CD8-positive, alpha-beta memory T cell (primary cell): ENCODE results near the gene UBE2H. TPM values are rescaled to one million over a fixed set of nuclear protein-coding genes. Genes with fewer than 3 reads are reported as not detected.

Experiments
- CTCF ChIA-PET: fragments of 350-600 bp; sonication (Branson Sonifier 250); formaldehyde crosslinking; loops from one replicate; lab custom pipeline; 2021; ENCODE audit warnings: antibody characterized with exemption; lab: Charles Lee
- POLR2A ChIA-PET: fragments of 350-600 bp; sonication (Branson Sonifier 250); formaldehyde crosslinking; loops from one replicate; lab custom pipeline; 2021; ENCODE audit warnings: antibody characterized with exemption; lab: Charles Lee
- DNase-seq, 5 donors: peaks; one replicate each; pipeline versions ENCODE4 v3.0.0 to v3.0.0-alpha.2; 2020 to 2022; ENCODE audit warnings: mixed read lengths in 1 of 5
- H3K27ac ChIP-seq: one replicate; pipeline ENCODE4 v1.7.0; 2013; ENCODE audit warnings: low read depth, mild to moderate bottlenecking, low read length, moderate library complexity
- H3K27me3 ChIP-seq: 2 replicates; pipeline ENCODE4 v1.7.0; 2013; ENCODE audit warnings: low read length, mild to moderate bottlenecking; ENCODE audit not compliant: insufficient read depth, poor library complexity, severe bottlenecking
- H3K36me3 ChIP-seq: 2 replicates; pipeline ENCODE4 v1.7.0; 2013; ENCODE audit warnings: mild to moderate bottlenecking, low read length, moderate library complexity; ENCODE audit not compliant: insufficient read depth
- H3K4me1 ChIP-seq: 2 replicates; pipeline ENCODE4 v1.7.0; 2013; ENCODE audit warnings: mild to moderate bottlenecking, low read length, moderate library complexity; ENCODE audit not compliant: insufficient read depth
- H3K4me3 ChIP-seq: 2 replicates; pipeline ENCODE4 v1.7.0; 2013; ENCODE audit warnings: mild to moderate bottlenecking, low read length
- H3K9me3 ChIP-seq: 2 replicates; pipeline ENCODE4 v1.7.0; 2013; ENCODE audit warnings: mild to moderate bottlenecking, low read length
- H3K27ac Mint-ChIP-seq, 8 donors: one replicate each; pipeline ENCODE4 v1.8.0; 2020 to 2021; ENCODE audit warnings: mixed read lengths in 8 of 8, mild to moderate bottlenecking in 6 of 8, inconsistent platforms in 3 of 8, moderate library complexity in 3 of 8
- H3K27me3 Mint-ChIP-seq, 2 donors: one replicate each; pipeline ENCODE4 v1.8.0; 2020 to 2021; ENCODE audit warnings: mixed read lengths in 2 of 2, mild to moderate bottlenecking in 1 of 2, moderate library complexity in 1 of 2
- H3K36me3 Mint-ChIP-seq, 3 donors: one replicate each; pipeline ENCODE4 v1.8.0; 2020 to 2021; ENCODE audit warnings: mixed read lengths in 3 of 3, inconsistent platforms in 1 of 3, mild to moderate bottlenecking in 1 of 3
- H3K4me1 Mint-ChIP-seq, 3 donors: one replicate each; pipeline ENCODE4 v1.8.0; 2020 to 2021; ENCODE audit warnings: mixed read lengths in 3 of 3, inconsistent platforms in 1 of 3, mild to moderate bottlenecking in 1 of 3
- H3K4me3 Mint-ChIP-seq, 7 donors: one replicate each; pipeline ENCODE4 v1.8.0; 2020 to 2021; ENCODE audit warnings: mixed read lengths in 7 of 7, mild to moderate bottlenecking in 6 of 7, moderate library complexity in 4 of 7, inconsistent platforms in 2 of 7
- H3K9me3 Mint-ChIP-seq, 5 donors: one replicate each; pipeline ENCODE4 v1.8.0; 2020 to 2022; ENCODE audit warnings: mixed read lengths in 5 of 5, mild to moderate bottlenecking in 3 of 5, moderate library complexity in 2 of 5, inconsistent platforms in 1 of 5
- polyA plus RNA-seq: library from polyadenylated mRNA; unstranded; fragments of 300-500 nt; fragmentation: Illumina TruSeq; gene quantifications from one replicate; pipeline ENCODE4 v1.2.3, GENCODE V29; 2021
- total RNA-seq, 2 experiments: library from RNA; stranded (reverse); gene quantifications; one replicate each; pipeline ENCODE4 v1.2.3, GENCODE V29; 2021

Gene UBE2H
- total and polyA plus RNA-seq, 3 experiments from 2014 or later, result 15.3 to 45.2 (median 21.5) TPM

DNA sequence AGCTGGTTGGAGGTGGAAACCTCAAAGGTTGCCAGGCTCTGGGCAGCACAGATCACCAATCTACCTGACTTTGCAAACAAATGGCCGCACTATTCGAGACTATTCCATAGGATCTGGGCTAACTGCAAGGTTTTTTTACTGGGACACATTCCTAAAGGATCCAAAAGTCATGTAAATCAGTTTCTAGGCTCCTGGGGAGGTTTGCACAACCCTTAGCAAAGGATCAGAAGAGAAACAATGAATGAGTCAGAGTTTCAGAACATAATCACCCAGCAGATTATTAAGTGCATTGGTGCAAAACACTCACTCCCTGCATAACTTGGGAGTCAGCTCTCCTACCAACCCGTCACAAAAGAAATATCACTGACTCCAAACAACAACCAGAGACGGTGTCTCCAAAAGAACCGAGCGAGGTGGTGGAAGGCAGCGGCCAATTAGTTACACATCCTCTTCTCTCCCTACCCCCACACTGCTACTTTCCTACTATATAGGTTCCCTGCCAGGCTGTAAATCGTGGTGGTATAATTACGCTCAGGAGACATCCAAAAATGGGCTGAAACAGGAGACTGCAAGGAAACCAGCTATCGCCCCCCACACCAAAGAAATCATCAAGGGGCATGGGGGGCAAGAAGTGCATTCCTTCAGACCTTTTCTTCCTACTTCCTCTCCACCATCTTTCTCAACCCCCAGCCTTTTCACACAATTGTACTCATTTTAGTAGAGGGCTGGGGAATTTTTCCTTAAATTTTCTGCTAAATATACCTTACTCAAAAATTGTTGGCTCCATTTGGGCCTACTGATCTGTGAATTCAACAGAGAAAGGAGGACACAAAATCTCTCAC, 3.2 kb downstream of the UBE2H start:
- H3K4me1 ChIP-seq, result peaks cover 41% of the 10 kb centered on the region
- peak overlapping the region; percentile 94 for H3K27ac ChIP-seq
- Mint-ChIP-seq H3K9me3 (no peaks in the 10 kb centered on the region), H3K27me3 (peaks cover 0 to 5% of the 10 kb centered on the region in 2 donors), H3K36me3 (peaks cover 8 to 18% (median 9%) of the 10 kb centered on the region in 3 donors), H3K27ac (no peak overlapping the region), H3K4me3 (no peak overlapping the region), H3K4me1 (peaks cover 29 to 34% (median 32%) of the 10 kb centered on the region in 3 donors)
- CTCF ChIA-PET, result interaction anchor here (1.1 to 1.3 kb wide), 3 partner anchors 61 to 120 kb away, joined by 3 to 4 read pairs (median 4); partner anchors contain the start of gene KLHDC10
- DNase-seq, result peak in 1 of 5 donors; percentile 24
- H3K36me3 ChIP-seq, result no peaks in the 10 kb centered on the region
- H3K27me3 ChIP-seq, result no peaks in the 10 kb centered on the region
- H3K4me3 ChIP-seq, result peak overlapping the region; percentile 94
- no peaks in the 10 kb centered on the region for H3K9me3 ChIP-seq
- POLR2A ChIA-PET, result no interaction called here

DNA sequence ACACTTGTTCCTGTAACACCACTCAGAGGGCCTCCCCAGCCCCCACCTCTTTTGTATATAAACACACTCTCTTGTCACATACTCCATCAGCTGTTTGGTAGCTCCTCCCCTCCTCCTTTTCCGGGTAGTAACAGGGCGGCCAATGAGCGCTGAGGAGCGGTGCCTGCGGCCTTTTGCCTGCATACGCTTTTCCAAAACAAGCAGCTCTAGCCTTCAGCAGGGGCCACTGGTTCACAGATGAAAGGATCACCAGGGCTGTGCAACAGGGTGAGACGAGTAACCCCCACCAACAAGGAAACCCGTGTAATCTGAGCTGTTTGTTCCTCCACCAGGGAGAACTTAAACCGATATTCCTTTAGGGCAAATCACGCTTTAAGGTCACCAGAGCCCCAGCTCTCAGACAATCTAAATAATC, 3.9 kb downstream of the UBE2H start:
- Mint-ChIP-seq H3K27ac (no peak overlapping the region), H3K4me3 (no peak overlapping the region), H3K9me3 (no peaks in the 10 kb centered on the region), H3K27me3 (peaks cover 0 to 5% of the 10 kb centered on the region in 2 donors), H3K36me3 (peaks cover 8 to 18% (median 9%) of the 10 kb centered on the region in 3 donors), H3K4me1 (peaks cover 29 to 37% (median 35%) of the 10 kb centered on the region in 3 donors)
- Histone ChIP-seq H3K36me3 (no peaks in the 10 kb centered on the region), H3K4me3 (peak overlapping the region; percentile 94), H3K4me1 (peaks cover 41% of the 10 kb centered on the region), H3K27ac (peak overlapping the region; percentile 54), H3K27me3 (no peaks in the 10 kb centered on the region), H3K9me3 (no peaks in the 10 kb centered on the region)
- DNase-seq, result peak; percentile 67 to 88 (median 79)
- POLR2A ChIA-PET, result no interaction called here
- CTCF ChIA-PET, result interaction anchor here (0.8 to 1.2 kb wide), 3 partner anchors 63 to 121 kb away, joined by 3 to 4 read pairs (median 4); partner anchors contain the start of gene KLHDC10

DNA sequence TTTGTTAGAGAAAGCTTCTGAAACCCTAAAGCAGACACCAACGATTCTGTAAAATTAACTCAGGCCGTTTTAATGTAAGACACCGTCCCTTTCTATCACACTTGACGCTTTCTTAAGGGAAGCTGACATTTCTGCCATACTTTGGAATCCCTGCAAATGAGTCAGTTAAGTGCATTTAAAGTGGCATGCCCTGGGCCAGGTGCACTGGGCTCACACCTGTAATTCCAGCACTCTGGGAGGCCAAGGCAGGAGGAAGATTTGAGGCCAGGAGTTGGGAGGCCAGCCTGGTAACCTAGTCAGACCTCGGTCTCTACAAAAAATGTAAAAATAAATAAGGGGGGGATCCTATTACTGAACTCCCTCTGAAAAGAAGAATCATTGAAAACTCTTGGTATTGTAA, 4.4 kb downstream of the UBE2H start:
- Mint-ChIP-seq H3K27me3 (peaks cover 0 to 5% of the 10 kb centered on the region in 2 donors), H3K4me3 (no peak overlapping the region), H3K27ac (peak overlapping the region in 1 of 8 donors; percentile 23), H3K36me3 (peaks cover 8 to 22% (median 9%) of the 10 kb centered on the region in 3 donors), H3K9me3 (no peaks in the 10 kb centered on the region), H3K4me1 (peaks cover 29 to 37% (median 35%) of the 10 kb centered on the region in 3 donors)
- Histone ChIP-seq H3K27me3 (no peaks in the 10 kb centered on the region), H3K9me3 (no peaks in the 10 kb centered on the region), H3K4me1 (peaks cover 41% of the 10 kb centered on the region), H3K36me3 (no peaks in the 10 kb centered on the region), H3K4me3 (peak overlapping the region; percentile 94), H3K27ac (no peak overlapping the region)
- no peak for DNase-seq
- CTCF ChIA-PET, result interaction anchor here (0.8 to 1.2 kb wide), 3 partner anchors 63 to 122 kb away, joined by 3 to 4 read pairs (median 4); partner anchors contain the start of gene KLHDC10
- POLR2A ChIA-PET, result no interaction called here

DNA sequence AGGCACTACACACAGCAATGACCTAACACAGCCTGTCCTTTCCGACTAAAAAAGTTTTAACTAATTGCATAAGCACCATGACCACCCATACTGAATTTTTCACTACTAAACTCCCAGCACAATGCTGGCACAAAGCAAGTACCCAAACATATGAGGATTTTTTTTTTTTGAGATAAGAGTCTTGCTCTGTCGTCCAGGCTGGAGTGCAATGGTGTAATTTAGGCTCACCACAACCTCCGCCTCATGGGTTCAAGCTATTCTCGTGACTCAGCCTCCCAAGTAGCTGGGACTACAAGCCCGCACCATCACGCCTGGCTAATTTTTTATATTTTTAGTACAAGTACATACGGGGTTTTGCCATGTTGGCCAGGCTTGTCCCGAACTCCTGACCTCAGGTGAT, 5.1 kb downstream of the UBE2H start:
- H3K36me3 Mint-ChIP-seq, result peaks cover 8 to 20% (median 9%) of the 10 kb centered on the region in 3 donors
- H3K4me1 Mint-ChIP-seq, result peaks cover 24 to 33% (median 29%) of the 10 kb centered on the region in 3 donors
- Histone ChIP-seq H3K27me3 (no peaks in the 10 kb centered on the region), H3K4me1 (peaks cover 37% of the 10 kb centered on the region), H3K4me3 (no peak overlapping the region), H3K36me3 (no peaks in the 10 kb centered on the region), H3K27ac (no peak overlapping the region), H3K9me3 (no peaks in the 10 kb centered on the region)
- peak overlapping the region in 2 of 8 donors; percentile 26 to 35 for H3K27ac Mint-ChIP-seq
- H3K27me3 Mint-ChIP-seq, result peaks cover 0 to 4% of the 10 kb centered on the region in 2 donors
- ChIA-PET POLR2A (no interaction called here), CTCF (no interaction called here)
- no peaks in the 10 kb centered on the region for H3K9me3 Mint-ChIP-seq
- H3K4me3 Mint-ChIP-seq, result peak overlapping the region in 1 of 7 donors; percentile 35
- DNase-seq, result no peak

DNA sequence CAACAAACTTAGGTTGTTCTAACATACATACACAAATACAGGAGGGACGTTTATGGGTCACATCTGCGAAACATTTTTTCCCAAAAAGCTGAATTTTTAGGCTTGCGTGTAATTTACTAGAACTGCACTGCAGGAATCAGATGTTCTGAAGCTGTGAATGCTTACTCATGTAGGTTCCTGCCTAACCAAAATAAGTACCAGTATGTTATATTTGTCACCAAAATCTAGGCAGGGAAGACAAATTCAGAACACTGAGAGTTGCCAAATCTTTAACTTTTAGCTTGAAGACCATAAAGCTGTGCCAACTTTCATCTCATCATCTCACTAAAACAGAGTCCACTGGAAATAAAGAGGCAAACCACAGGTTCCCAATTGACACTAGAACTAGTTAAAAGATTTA, 5.7 kb downstream of the UBE2H start:
- H3K9me3 Mint-ChIP-seq, result no peaks in the 10 kb centered on the region
- no peak overlapping the region for H3K4me3 ChIP-seq
- CTCF ChIA-PET, result no interaction called here
- H3K36me3 Mint-ChIP-seq, result peaks cover 9 to 21% (median 10%) of the 10 kb centered on the region in 3 donors
- no peak overlapping the region for H3K27ac ChIP-seq
- POLR2A ChIA-PET, result no interaction called here
- H3K27ac Mint-ChIP-seq, result peak overlapping the region in 2 of 8 donors; percentile 23 to 35
- no peak for DNase-seq
- H3K36me3 ChIP-seq, result no peaks in the 10 kb centered on the region
- H3K4me1 Mint-ChIP-seq, result peaks cover 26 to 36% (median 32%) of the 10 kb centered on the region in 3 donors
- peaks cover 37% of the 10 kb centered on the region for H3K4me1 ChIP-seq
- H3K4me3 Mint-ChIP-seq, result no peak overlapping the region
- no peaks in the 10 kb centered on the region for H3K27me3 ChIP-seq
- peaks cover 0 to 3% of the 10 kb centered on the region in 2 donors for H3K27me3 Mint-ChIP-seq
- no peaks in the 10 kb centered on the region for H3K9me3 ChIP-seq

DNA sequence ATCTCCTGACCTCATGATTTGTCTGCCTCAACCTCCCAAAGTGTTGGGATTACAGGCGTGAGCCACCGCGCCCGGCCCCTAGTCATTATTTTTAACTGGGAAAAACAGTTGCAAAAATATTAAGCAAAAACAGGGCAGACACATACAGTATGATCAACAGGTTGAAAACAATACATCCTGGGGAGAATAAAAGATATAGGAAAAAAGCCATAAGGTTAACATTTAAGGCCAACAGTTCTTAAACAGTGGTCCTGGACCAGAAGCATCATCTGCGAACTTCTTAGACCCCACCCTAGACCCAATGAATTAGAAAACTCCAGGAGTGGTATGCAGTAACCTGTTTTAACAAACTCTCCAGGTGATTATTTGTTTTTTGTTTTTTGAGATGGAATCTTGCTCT, 6.5 kb downstream of the UBE2H start:
- ChIA-PET CTCF (no interaction called here), POLR2A (no interaction called here)
- Histone ChIP-seq H3K9me3 (no peaks in the 10 kb centered on the region), H3K36me3 (no peaks in the 10 kb centered on the region), H3K4me3 (no peak overlapping the region), H3K27me3 (no peaks in the 10 kb centered on the region), H3K27ac (no peak overlapping the region), H3K4me1 (peaks cover 37% of the 10 kb centered on the region)
- no peaks in the 10 kb centered on the region for H3K27me3 Mint-ChIP-seq
- peaks cover 19 to 36% (median 34%) of the 10 kb centered on the region in 3 donors for H3K4me1 Mint-ChIP-seq
- no peak for DNase-seq
- H3K4me3 Mint-ChIP-seq, result no peak overlapping the region
- peaks cover 9 to 18% (median 10%) of the 10 kb centered on the region in 3 donors for H3K36me3 Mint-ChIP-seq
- H3K27ac Mint-ChIP-seq, result no peak overlapping the region
- no peaks in the 10 kb centered on the region for H3K9me3 Mint-ChIP-seq

- no peaks in the 10 kb centered on the region for H3K27me3 Mint-ChIP-seq
- no peak overlapping the region for H3K4me3 ChIP-seq
- no peaks in the 10 kb centered on the region for H3K27me3 ChIP-seq
- H3K4me1 Mint-ChIP-seq, result peaks cover 33 to 55% (median 54%) of the 10 kb centered on the region in 3 donors
- ChIA-PET POLR2A (no interaction called here), CTCF (interaction anchor here (1.0 kb wide), 1 partner anchor 8 kb away, joined by 3 read pairs; no protein-coding TSS in a partner anchor)
- H3K36me3 ChIP-seq, result no peaks in the 10 kb centered on the region
- peak overlapping the region in 1 of 7 donors; percentile 40 for H3K4me3 Mint-ChIP-seq
- no peak overlapping the region for H3K27ac ChIP-seq
- H3K4me1 ChIP-seq, result peaks cover 10% of the 10 kb centered on the region
- no peak overlapping the region for H3K27ac Mint-ChIP-seq
- H3K36me3 Mint-ChIP-seq, result peaks cover 12 to 27% (median 12%) of the 10 kb centered on the region in 3 donors
- H3K9me3 ChIP-seq, result no peaks in the 10 kb centered on the region
- no peak for DNase-seq
- no peaks in the 10 kb centered on the region for H3K9me3 Mint-ChIP-seq
Measured at GRCh38 chr7:129943352-129943751, 9.4 kb downstream of the UBE2H start.

DNA sequence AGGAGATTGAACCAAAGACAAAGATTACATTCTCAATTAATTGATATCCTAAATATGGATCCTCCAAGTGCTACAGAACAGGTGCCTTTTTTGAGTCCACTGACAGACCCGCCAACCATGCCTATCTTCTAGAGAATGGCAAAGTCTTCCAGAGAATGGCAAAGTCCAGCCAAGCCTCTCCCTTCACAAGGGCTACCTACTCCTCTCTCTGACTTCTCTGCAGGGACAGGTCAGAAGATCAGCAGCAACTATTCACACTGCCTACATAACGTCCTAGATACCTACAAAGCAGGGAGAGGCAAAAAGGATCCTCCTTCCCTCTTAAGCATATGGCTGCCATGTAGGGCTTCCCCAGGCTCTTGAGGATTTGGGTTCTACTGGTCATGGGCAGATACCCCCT, 12.4 kb downstream of the UBE2H start:
- ChIA-PET CTCF (no interaction called here), POLR2A (no interaction called here)
- DNase-seq, result no peak
- H3K36me3 Mint-ChIP-seq, result peaks cover 9 to 31% (median 12%) of the 10 kb centered on the region in 3 donors
- no peak overlapping the region for H3K4me3 Mint-ChIP-seq
- no peaks in the 10 kb centered on the region for H3K27me3 ChIP-seq
- peak overlapping the region in 3 of 8 donors; percentile 9 to 36 (median 30) for H3K27ac Mint-ChIP-seq
- no peaks in the 10 kb centered on the region for H3K27me3 Mint-ChIP-seq
- no peaks in the 10 kb centered on the region for H3K36me3 ChIP-seq
- H3K27ac ChIP-seq, result no peak overlapping the region
- H3K9me3 Mint-ChIP-seq, result no peaks in the 10 kb centered on the region
- H3K4me1 Mint-ChIP-seq, result peaks cover 33 to 47% (median 47%) of the 10 kb centered on the region in 3 donors
- H3K4me3 ChIP-seq, result no peak overlapping the region
- H3K4me1 ChIP-seq, result no peaks in the 10 kb centered on the region
- H3K9me3 ChIP-seq, result no peaks in the 10 kb centered on the region
